NCI-H1436 treated with DMSO at 0.1 percent for 48 hours (cell line): ENCODE data around the gene ITGBL1.
"Not testable (repeated sequence)": the region's sequence is repeated elsewhere in the genome, so short reads cannot be mapped to it uniquely, and the experiment has no call there.

ENCODE experiments used
- DNase-seq: peaks from one replicate; lab custom pipeline; 2025; lab: John Stamatoyannopoulos, UW

The ITGBL1 gene

GRCh38 chr13:101514100-101514499, 61.6 kb downstream of the ITGBL1 start:
- no peak for DNase-seq

- DNase-seq, result peak; percentile 49
These were observed 62.3 kb downstream of the ITGBL1 start for GRCh38 chr13:101514695-101515275.

- no peak for DNase-seq
These were observed 63.0 kb downstream of the ITGBL1 start for GRCh38 chr13:101515504-101515903.

GRCh38 chr13:101516262-101516661, 63.8 kb downstream of the ITGBL1 start:
- no peak for DNase-seq

- DNase-seq, result no peak
These were observed 68.2 kb downstream of the ITGBL1 start for GRCh38 chr13:101520672-101521071.

GRCh38 chr13:101521371-101521770, 68.9 kb downstream of the ITGBL1 start:
- DNase-seq, result no peak

- DNase-seq, result no peak
These were observed 70.1 kb downstream of the ITGBL1 start for GRCh38 chr13:101522607-101523006.

- DNase-seq, result no peak
These were observed 71.0 kb downstream of the ITGBL1 start for GRCh38 chr13:101523154-101524131.

GRCh38 chr13:101527130-101527529, 74.7 kb downstream of the ITGBL1 start:
- DNase-seq, result no peak

GRCh38 chr13:101529422-101529821, 76.9 kb downstream of the ITGBL1 start:
- DNase-seq, result no peak

GRCh38 chr13:101530293-101530692, 77.8 kb downstream of the ITGBL1 start:
- no peak for DNase-seq

- DNase-seq, result no peak
These were observed 82.8 kb downstream of the ITGBL1 start for GRCh38 chr13:101535192-101535746.

- DNase-seq, result no peak
These were observed 83.6 kb downstream of the ITGBL1 start for GRCh38 chr13:101536079-101536478.

GRCh38 chr13:101544544-101544943, 92.1 kb downstream of the ITGBL1 start:
- DNase-seq, result not testable (repeated sequence)

- no peak for DNase-seq
These were observed 92.5 kb downstream of the ITGBL1 start for GRCh38 chr13:101544979-101545378.

- DNase-seq, result no peak
These were observed 93.0 kb downstream of the ITGBL1 start for GRCh38 chr13:101545521-101545920.

GRCh38 chr13:101552286-101552685, 99.8 kb downstream of the ITGBL1 start:
- no peak for DNase-seq

GRCh38 chr13:101552786-101553185, 100.3 kb downstream of the ITGBL1 start:
- DNase-seq, result no peak

- DNase-seq, result no peak
These were observed 102.1 kb downstream of the ITGBL1 start for GRCh38 chr13:101554420-101555125.

GRCh38 chr13:101555610-101556009, 103.1 kb downstream of the ITGBL1 start:
- DNase-seq, result no peak

- DNase-seq, result no peak
These were observed 104.2 kb downstream of the ITGBL1 start for GRCh38 chr13:101556676-101557123.

GRCh38 chr13:101565317-101565716, 112.8 kb downstream of the ITGBL1 start:
- DNase-seq, result no peak
